Liver (tissue), 9 donors: ENCODE results near the gene ELL. TPM values are rescaled to one million over a fixed set of nuclear protein-coding genes. Genes with fewer than 3 reads are reported as not detected.

Experiments used
- DNase-seq: peaks from one replicate; pipeline ENCODE4 v3.0.0-alpha.2; 2017; ENCODE audit warnings: low spot score
- H3K27ac ChIP-seq, 2 donors: one replicate each; pipeline ENCODE4 v1.7.0; 2013; ENCODE audit warnings: inconsistent platforms in 2 of 2, low read length in 2 of 2, control low read depth in 1 of 2, low read depth in 1 of 2, mild to moderate bottlenecking in 1 of 2
- H3K27me3 ChIP-seq, 4 donors: one replicate each; pipeline versions ENCODE4 v1.6.1 to v1.7.0; 2013; ENCODE audit warnings: low read length in 3 of 4, inconsistent platforms in 1 of 4, mild to moderate bottlenecking in 1 of 4, moderate library complexity in 1 of 4; ENCODE audit not compliant: control insufficient read depth in 4 of 4, insufficient read depth in 4 of 4
- H3K36me3 ChIP-seq, 4 donors: one replicate each; pipeline versions ENCODE4 v1.6.1 to v1.7.0; 2013; ENCODE audit warnings: low read length in 3 of 4, mild to moderate bottlenecking in 3 of 4, low read depth in 1 of 4, moderate library complexity in 1 of 4; ENCODE audit not compliant: control insufficient read depth in 4 of 4, insufficient read depth in 3 of 4
- H3K4me1 ChIP-seq, 4 donors: one replicate each; pipeline versions ENCODE4 v1.6.1 to v1.7.0; 2013; ENCODE audit warnings: low read length in 3 of 4, mild to moderate bottlenecking in 3 of 4, moderate library complexity in 1 of 4; ENCODE audit not compliant: control insufficient read depth in 4 of 4, insufficient read depth in 4 of 4
- H3K4me3 ChIP-seq, 3 donors: one replicate each; pipeline versions ENCODE4 v1.6.1 to v1.7.0; 2013; ENCODE audit warnings: low read length in 3 of 3, control low read depth in 1 of 3, low read depth in 1 of 3, mild to moderate bottlenecking in 1 of 3
- H3K9ac ChIP-seq, 2 donors: one replicate each; pipeline ENCODE4 v1.7.0; 2013; ENCODE audit warnings: low read length in 2 of 2, mild to moderate bottlenecking in 2 of 2, moderate library complexity in 2 of 2, control low read depth in 1 of 2, low read depth in 1 of 2
- H3K9me3 ChIP-seq, 4 donors: one replicate each; pipeline versions ENCODE4 v1.6.1 to v1.7.0; 2013; ENCODE audit warnings: low read length in 3 of 4; ENCODE audit not compliant: control insufficient read depth in 4 of 4
- ATF3 ChIP-seq: IDR thresholded peaks from 2 replicates; pipeline ENCODE4 v1.6.1; 2016; ENCODE audit warnings: antibody characterized with exemption
- EGR1 ChIP-seq, 2 donors: IDR thresholded peaks; 2 replicates each; pipeline ENCODE4 v1.6.1; 2016 to 2018; ENCODE audit warnings: antibody characterized with exemption in 2 of 2, low read depth in 2 of 2
- FOXA1 ChIP-seq: IDR thresholded peaks from 2 replicates; pipeline ENCODE4 v1.6.1; 2016; ENCODE audit warnings: antibody characterized with exemption
- FOXA2 ChIP-seq: IDR thresholded peaks from 2 replicates; pipeline ENCODE4 v1.6.1; 2016; ENCODE audit warnings: antibody characterized with exemption
- GABPA ChIP-seq, 2 donors: IDR thresholded peaks in 1 of 2; conservative IDR thresholded peaks in 1 of 2; 2 replicates each; pipeline ENCODE4 v1.6.1; 2016; ENCODE audit warnings: antibody characterized with exemption in 2 of 2, mild to moderate bottlenecking in 1 of 2, moderate library complexity in 1 of 2
- HNF4A ChIP-seq, 2 donors: conservative IDR thresholded peaks; 2 replicates each; pipeline ENCODE4 v1.6.1; 2016; ENCODE audit warnings: antibody characterized with exemption in 2 of 2, mild to moderate bottlenecking in 2 of 2
- HNF4G ChIP-seq: IDR thresholded peaks from 2 replicates; pipeline ENCODE4 v1.6.1; 2016; ENCODE audit warnings: antibody characterized with exemption
- JUND ChIP-seq, 2 donors: IDR thresholded peaks; 2 replicates each; pipeline ENCODE4 v1.6.1; 2016; ENCODE audit warnings: antibody characterized with exemption in 2 of 2
- NR2F2 ChIP-seq: IDR thresholded peaks from 2 replicates; pipeline ENCODE4 v1.6.1; 2016; ENCODE audit warnings: antibody characterized with exemption
- RAD21 ChIP-seq, 2 donors: IDR thresholded peaks; 2 replicates each; pipeline ENCODE4 v1.6.1; 2016; ENCODE audit warnings: antibody characterized with exemption in 2 of 2, mild to moderate bottlenecking in 2 of 2
- RXRA ChIP-seq, 2 donors: IDR thresholded peaks; 2 replicates each; pipeline ENCODE4 v1.6.1; 2017 to 2018; ENCODE audit warnings: antibody characterized with exemption in 2 of 2, mild to moderate bottlenecking in 1 of 2
- SP1 ChIP-seq: IDR thresholded peaks from 2 replicates; pipeline ENCODE4 v1.6.1; 2018; ENCODE audit warnings: antibody characterized with exemption, mild to moderate bottlenecking
- TAF1 ChIP-seq: conservative IDR thresholded peaks from 2 replicates; pipeline ENCODE4 v1.6.1; 2016; ENCODE audit warnings: antibody characterized with exemption, mild to moderate bottlenecking
- YY1 ChIP-seq: IDR thresholded peaks from 2 replicates; pipeline ENCODE4 v1.6.1; 2016; ENCODE audit warnings: antibody characterized with exemption, mild to moderate bottlenecking
- ZBTB33 ChIP-seq: IDR thresholded peaks from 2 replicates; pipeline ENCODE4 v1.6.1; 2016; ENCODE audit warnings: antibody characterized with exemption
- WGBS: extraction: QIAGEN DNeasy Blood & Tissue Kit; methylation state at CpG from one replicate; pipeline ENCODE4 v1.1.7; 2013; 5-methylcytosine and 5-hydroxymethylcytosine counted together
- polyA plus RNA-seq, 2 donors: library from polyadenylated mRNA; stranded (reverse) in 1 of 2; unstranded in 1 of 2; fragments of 200-250 nt in 1 of 2; fragments of >200 nt in 1 of 2; fragmentation: Nextera tagmentation in 1 of 2; extraction: Ambion mirVana in 1 of 2; gene quantifications; one replicate each; pipeline versions ENCODE4 v1.2.1 to v1.2.3, GENCODE V29; 2013 to 2015
- total RNA-seq, 2 donors: library from RNA; depleted of rRNA; stranded (reverse); fragments of >200 nt; gene quantifications; one replicate each; pipeline ENCODE4 v1.2.3, GENCODE V29; 2014
- TF ChIP-seq, protein P1 (sequence below): IDR thresholded peaks from 2 replicates; pipeline ENCODE4 v1.6.1; 2016; ENCODE audit warnings: antibody characterized with exemption
- TF ChIP-seq, protein P2 (sequence below): fragments of 150-350 bp; IDR thresholded peaks from 2 replicates; pipeline ENCODE4 v1.5.1; 2017; ENCODE audit warnings: improper control_type of control experiment, low read depth, low read length; ENCODE audit not compliant: missing input control
- TF ChIP-seq, protein P3 (sequence below): IDR thresholded peaks from 2 replicates; pipeline ENCODE4 v1.6.1; 2016; ENCODE audit warnings: antibody characterized with exemption, mild to moderate bottlenecking
- donor health status: healthy.
- donor health status: healthy.
- donor health status: healthy.
- donor health status: healthy.
- donor health status: healthy.

The ELL gene
- total and polyA plus RNA-seq, 4 donors, result 4.5 to 10.5 (median 6.6) TPM

DNA sequence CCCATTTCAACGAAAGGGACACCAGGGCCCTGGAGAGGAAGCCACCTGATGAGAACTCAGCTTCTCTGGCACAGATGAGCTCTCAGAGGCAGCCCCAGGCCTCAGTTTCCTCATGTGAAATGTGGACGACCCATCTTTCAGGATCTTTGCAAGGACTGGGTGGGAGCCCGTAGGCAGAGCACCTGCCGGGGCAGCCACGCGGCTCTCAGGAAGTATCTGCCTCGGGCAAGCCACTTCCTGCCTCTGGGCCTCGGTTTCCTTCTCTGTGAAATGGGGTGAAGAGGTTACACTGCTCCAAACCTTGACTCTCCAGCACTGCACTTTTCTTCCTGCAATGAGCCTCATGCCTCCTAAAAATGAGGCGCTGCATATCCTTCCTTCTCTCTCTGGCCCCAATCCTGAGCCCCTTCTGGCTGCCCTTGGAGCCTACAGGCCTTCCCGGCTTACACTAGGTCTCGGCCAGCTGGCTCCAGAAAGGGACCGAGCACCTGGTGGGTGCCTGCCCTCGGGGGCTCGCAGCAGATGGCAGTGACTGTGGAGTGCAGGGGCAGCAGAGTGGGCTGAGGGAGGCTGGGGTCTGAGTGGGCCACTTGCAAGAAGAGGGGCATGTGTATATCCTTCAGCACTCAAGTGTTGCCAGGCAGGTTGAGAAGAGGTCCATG is 99.2 kb downstream of the ELL start:
- H3K27me3 ChIP-seq, result no peaks in the 10 kb centered on the region
- H3K9ac ChIP-seq, result no peak overlapping the region
- 79% methylated on average over 14 of the region's 14 CpGs for WGBS
- no peaks in the 10 kb centered on the region for H3K9me3 ChIP-seq
- no peak overlapping the region for H3K27ac ChIP-seq
- TF ChIP-seq ZBTB33 (no peak), TAF1 (no peak), RAD21 (IDR thresholded peaks at IDR 0.05) (no peak), JUND (IDR thresholded peaks at IDR 0.05) (no peak), NR2F2 (no peak), HNF4G (no peak), HNF4A (conservative IDR thresholded peaks at IDR 0.05) (no peak), EGR1 (IDR thresholded peaks at IDR 0.05; ENCODE audit: low read depth in 2 of 2) (no peak), GABPA (IDR thresholded peaks at IDR 0.05 in 1 of 2, conservative IDR thresholded peaks at IDR 0.05 in 1 of 2) (no peak), FOXA2 (no peak), FOXA1 (no peak), RXRA (IDR thresholded peaks at IDR 0.05) (no peak), YY1 (no peak), SP1 (no peak), ATF3 (no peak)
- TF ChIP-seq, protein P1, sequence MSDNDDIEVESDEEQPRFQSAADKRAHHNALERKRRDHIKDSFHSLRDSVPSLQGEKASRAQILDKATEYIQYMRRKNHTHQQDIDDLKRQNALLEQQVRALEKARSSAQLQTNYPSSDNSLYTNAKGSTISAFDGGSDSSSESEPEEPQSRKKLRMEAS, result no peak
- TF ChIP-seq, protein P2, sequence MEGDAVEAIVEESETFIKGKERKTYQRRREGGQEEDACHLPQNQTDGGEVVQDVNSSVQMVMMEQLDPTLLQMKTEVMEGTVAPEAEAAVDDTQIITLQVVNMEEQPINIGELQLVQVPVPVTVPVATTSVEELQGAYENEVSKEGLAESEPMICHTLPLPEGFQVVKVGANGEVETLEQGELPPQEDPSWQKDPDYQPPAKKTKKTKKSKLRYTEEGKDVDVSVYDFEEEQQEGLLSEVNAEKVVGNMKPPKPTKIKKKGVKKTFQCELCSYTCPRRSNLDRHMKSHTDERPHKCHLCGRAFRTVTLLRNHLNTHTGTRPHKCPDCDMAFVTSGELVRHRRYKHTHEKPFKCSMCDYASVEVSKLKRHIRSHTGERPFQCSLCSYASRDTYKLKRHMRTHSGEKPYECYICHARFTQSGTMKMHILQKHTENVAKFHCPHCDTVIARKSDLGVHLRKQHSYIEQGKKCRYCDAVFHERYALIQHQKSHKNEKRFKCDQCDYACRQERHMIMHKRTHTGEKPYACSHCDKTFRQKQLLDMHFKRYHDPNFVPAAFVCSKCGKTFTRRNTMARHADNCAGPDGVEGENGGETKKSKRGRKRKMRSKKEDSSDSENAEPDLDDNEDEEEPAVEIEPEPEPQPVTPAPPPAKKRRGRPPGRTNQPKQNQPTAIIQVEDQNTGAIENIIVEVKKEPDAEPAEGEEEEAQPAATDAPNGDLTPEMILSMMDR, result no peak
- TF ChIP-seq, protein P3, sequence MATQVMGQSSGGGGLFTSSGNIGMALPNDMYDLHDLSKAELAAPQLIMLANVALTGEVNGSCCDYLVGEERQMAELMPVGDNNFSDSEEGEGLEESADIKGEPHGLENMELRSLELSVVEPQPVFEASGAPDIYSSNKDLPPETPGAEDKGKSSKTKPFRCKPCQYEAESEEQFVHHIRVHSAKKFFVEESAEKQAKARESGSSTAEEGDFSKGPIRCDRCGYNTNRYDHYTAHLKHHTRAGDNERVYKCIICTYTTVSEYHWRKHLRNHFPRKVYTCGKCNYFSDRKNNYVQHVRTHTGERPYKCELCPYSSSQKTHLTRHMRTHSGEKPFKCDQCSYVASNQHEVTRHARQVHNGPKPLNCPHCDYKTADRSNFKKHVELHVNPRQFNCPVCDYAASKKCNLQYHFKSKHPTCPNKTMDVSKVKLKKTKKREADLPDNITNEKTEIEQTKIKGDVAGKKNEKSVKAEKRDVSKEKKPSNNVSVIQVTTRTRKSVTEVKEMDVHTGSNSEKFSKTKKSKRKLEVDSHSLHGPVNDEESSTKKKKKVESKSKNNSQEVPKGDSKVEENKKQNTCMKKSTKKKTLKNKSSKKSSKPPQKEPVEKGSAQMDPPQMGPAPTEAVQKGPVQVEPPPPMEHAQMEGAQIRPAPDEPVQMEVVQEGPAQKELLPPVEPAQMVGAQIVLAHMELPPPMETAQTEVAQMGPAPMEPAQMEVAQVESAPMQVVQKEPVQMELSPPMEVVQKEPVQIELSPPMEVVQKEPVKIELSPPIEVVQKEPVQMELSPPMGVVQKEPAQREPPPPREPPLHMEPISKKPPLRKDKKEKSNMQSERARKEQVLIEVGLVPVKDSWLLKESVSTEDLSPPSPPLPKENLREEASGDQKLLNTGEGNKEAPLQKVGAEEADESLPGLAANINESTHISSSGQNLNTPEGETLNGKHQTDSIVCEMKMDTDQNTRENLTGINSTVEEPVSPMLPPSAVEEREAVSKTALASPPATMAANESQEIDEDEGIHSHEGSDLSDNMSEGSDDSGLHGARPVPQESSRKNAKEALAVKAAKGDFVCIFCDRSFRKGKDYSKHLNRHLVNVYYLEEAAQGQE, result no peak
- peaks cover 2 to 22% (median 10%) of the 10 kb centered on the region in 4 donors for H3K4me1 ChIP-seq
- H3K36me3 ChIP-seq, result no peaks in the 10 kb centered on the region
- no peak for DNase-seq
- no peak overlapping the region for H3K4me3 ChIP-seq
